Large intestine (tissue), 12 donors: ENCODE results near the gene TAF4. TPM values are rescaled to one million over a fixed set of nuclear protein-coding genes. Genes with fewer than 3 reads are reported as not detected.

ENCODE experiments used
- DNase-seq, 2 donors: peaks; one replicate each; pipeline versions ENCODE4 v3.0.0 to v3.0.0-alpha.2; 2013
- H3K27ac ChIP-seq: one replicate; pipeline ENCODE4 v1.5.1; 2013; ENCODE audit warnings: low read length
- H3K27me3 ChIP-seq: 2 replicates; pipeline ENCODE4 v1.6.1; 2013; ENCODE audit warnings: low read length; ENCODE audit not compliant: control insufficient read depth, insufficient read depth
- H3K36me3 ChIP-seq: 2 replicates; pipeline ENCODE4 v1.6.1; 2013; ENCODE audit warnings: low read length; ENCODE audit not compliant: control insufficient read depth, insufficient read depth
- H3K4me1 ChIP-seq: one replicate; pipeline ENCODE4 v1.6.1; 2013; ENCODE audit warnings: low read length; ENCODE audit not compliant: control insufficient read depth, insufficient read depth
- H3K4me3 ChIP-seq: one replicate; pipeline ENCODE4 v1.5.1; 2013; ENCODE audit warnings: low read length
- H3K9me3 ChIP-seq: one replicate; pipeline ENCODE4 v1.6.1; 2013; ENCODE audit warnings: mild to moderate bottlenecking, low read depth, low read length, moderate library complexity; ENCODE audit not compliant: control insufficient read depth
- WGBS: methylation state at CpG from one replicate; pipeline ENCODE4 v1.1.5; 2013; ENCODE audit warnings: low lambda C conversion rate; ENCODE audit not compliant: insufficient coverage; 5-methylcytosine and 5-hydroxymethylcytosine counted together
- long read RNA-seq, 11 donors: transcript quantifications; one replicate each; lab custom pipeline, GENCODE V29; 2026
- polyA plus RNA-seq: library from polyadenylated mRNA; unstranded; fragments of 120-200 nt; gene quantifications from one replicate; pipeline ENCODE4 v1.2.1, GENCODE V29; 2013

The TAF4 gene
- 17.4 TPM for polyA plus RNA-seq
- long read RNA-seq, donor 1 = 0 reads
- long read RNA-seq, donor 2, partial matches to known transcripts = 0 of 2 reads
- long read RNA-seq, donor 2, other reads (novel, unspliced or antisense) = 0 of 2 reads
- long read RNA-seq, donor 3, partial matches to known transcripts = 0 of 1 reads
- long read RNA-seq, donor 3, other reads (novel, unspliced or antisense) = 0 of 1 reads
- long read RNA-seq, donor 4 = 0 reads
- long read RNA-seq, donor 5 = 0 reads
- long read RNA-seq, donor 6 = 0 reads
- long read RNA-seq, donor 7 = 0 reads
- long read RNA-seq, donor 8, partial matches to known transcripts = 5 of 6 reads
- long read RNA-seq, donor 8, other reads (novel, unspliced or antisense) = 0 of 6 reads
- long read RNA-seq, donor 9, full-length matches to known transcripts = 2 of 2 reads
- long read RNA-seq, donor 9, partial matches to known transcripts = 0 of 2 reads
- long read RNA-seq, donor 9, other reads (novel, unspliced or antisense) = 0 of 2 reads
- long read RNA-seq, donor 10 = 0 reads
- long read RNA-seq, donor 11 = 0 reads

- peak within 1 kb of the TSS; percentile 58 for H3K4me3 ChIP-seq
- WGBS = no CpG with 5 or more reads among the region's 116 CpGs
- H3K27ac ChIP-seq = peak within 1 kb of the TSS; percentile 90
- no peaks in the 10 kb centered on the region for H3K27me3 ChIP-seq
- H3K9me3 ChIP-seq = no peaks in the 10 kb centered on the region
- H3K36me3 ChIP-seq = peaks cover 5% of the 10 kb centered on the region
- H3K4me1 ChIP-seq = peaks cover 49% of the 10 kb centered on the region
- DNase-seq = peak; percentile 62 to 80
Measured at GRCh38 chr20:62065674-62066338, at the start of gene TAF4. TAF4 (minus strand) TSS chr20:62065881; CDS start chr20:62065810, 71 bp downstream.

- Histone ChIP-seq H3K27me3 (no peaks in the 10 kb centered on the region), H3K4me1 (peaks cover 19% of the 10 kb centered on the region)
- WGBS = no CpG with 5 or more reads among the region's 8 CpGs
Measured at GRCh38 chr20:62114894-62115293, 49.2 kb upstream of the TAF4 start.

GRCh38 chr20:62112368-62112767 is 46.7 kb upstream of the TAF4 start:
- no peaks in the 10 kb centered on the region for H3K27me3 ChIP-seq
- H3K4me3 ChIP-seq = no peak overlapping the region
- peaks cover 18% of the 10 kb centered on the region for H3K9me3 ChIP-seq
- no CpG with 5 or more reads among the region's 6 CpGs for WGBS
- H3K4me1 ChIP-seq = no peaks in the 10 kb centered on the region
- H3K36me3 ChIP-seq = no peaks in the 10 kb centered on the region
- H3K27ac ChIP-seq = no peak overlapping the region
- no peak for DNase-seq

More at GRCh38 chr20:62114894-62115293, 49.2 kb upstream of the TAF4 start:
- Histone ChIP-seq H3K36me3 (no peaks in the 10 kb centered on the region), H3K9me3 (peaks cover 17% of the 10 kb centered on the region), H3K27ac (no peak overlapping the region), H3K4me3 (no peak overlapping the region)
- DNase-seq = no peak

GRCh38 chr20:62111148-62111547 is 45.5 kb upstream of the TAF4 start:
- peaks cover 20% of the 10 kb centered on the region for H3K9me3 ChIP-seq
- no peak overlapping the region for H3K27ac ChIP-seq
- 100% methylated on average over 1 of the region's 6 CpGs for WGBS
- H3K36me3 ChIP-seq = no peaks in the 10 kb centered on the region
- H3K27me3 ChIP-seq = no peaks in the 10 kb centered on the region
- no peaks in the 10 kb centered on the region for H3K4me1 ChIP-seq
- H3K4me3 ChIP-seq = no peak overlapping the region
- no peak for DNase-seq

GRCh38 chr20:62105592-62105991 is 39.9 kb upstream of the TAF4 start:
- Histone ChIP-seq H3K36me3 (no peaks in the 10 kb centered on the region), H3K27me3 (no peaks in the 10 kb centered on the region), H3K9me3 (peaks cover 8% of the 10 kb centered on the region), H3K4me1 (peaks cover 6% of the 10 kb centered on the region), H3K4me3 (no peak overlapping the region), H3K27ac (no peak overlapping the region)
- WGBS = 87% methylated on average over 4 of the region's 5 CpGs
- DNase-seq = no peak

GRCh38 chr20:62104791-62105345 is 39.2 kb upstream of the TAF4 start:
- Histone ChIP-seq H3K9me3 (peaks cover 7% of the 10 kb centered on the region), H3K27ac (no peak overlapping the region), H3K36me3 (no peaks in the 10 kb centered on the region), H3K4me1 (peaks cover 6% of the 10 kb centered on the region), H3K27me3 (no peaks in the 10 kb centered on the region), H3K4me3 (no peak overlapping the region)
- DNase-seq = peak in 1 of 2 donors; percentile 56
- WGBS = no CpG with 5 or more reads among the region's 7 CpGs

- Histone ChIP-seq H3K9me3 (peaks cover 8% of the 10 kb centered on the region), H3K4me3 (no peak overlapping the region), H3K27me3 (no peaks in the 10 kb centered on the region), H3K27ac (no peak overlapping the region), H3K36me3 (no peaks in the 10 kb centered on the region), H3K4me1 (peaks cover 6% of the 10 kb centered on the region)
- DNase-seq = no peak
- WGBS = no CpG with 5 or more reads among the region's 15 CpGs
Measured at GRCh38 chr20:62104234-62104789, 38.6 kb upstream of the TAF4 start.

- Histone ChIP-seq H3K27me3 (no peaks in the 10 kb centered on the region), H3K36me3 (no peaks in the 10 kb centered on the region), H3K9me3 (peaks cover 8% of the 10 kb centered on the region), H3K4me1 (peaks cover 6% of the 10 kb centered on the region), H3K4me3 (no peak overlapping the region), H3K27ac (no peak overlapping the region)
- WGBS = no CpG with 5 or more reads among the region's 21 CpGs
- no peak for DNase-seq
Measured at GRCh38 chr20:62103508-62104233, 38.0 kb upstream of the TAF4 start.

GRCh38 chr20:62101078-62101477 is 35.4 kb upstream of the TAF4 start:
- Histone ChIP-seq H3K4me3 (no peak overlapping the region), H3K36me3 (no peaks in the 10 kb centered on the region), H3K4me1 (peaks cover 6% of the 10 kb centered on the region), H3K9me3 (peaks cover 5% of the 10 kb centered on the region), H3K27me3 (no peaks in the 10 kb centered on the region), H3K27ac (no peak overlapping the region)
- WGBS = 100% methylated on average over 2 of the region's 4 CpGs
- DNase-seq = no peak
